GM19351 (cell line): ENCODE measurements around the gene FGB.
"Not testable (repeated sequence)": the region's sequence is repeated elsewhere in the genome, so short reads cannot be mapped to it uniquely, and the experiment has no call there.

Experiments used
- ATAC-seq: cut with Tn5 transposase; IDR thresholded peaks from one replicate; pipeline ENCODE4 v1.9.1; 2021; ENCODE audit warnings: mild to moderate bottlenecking, moderate library complexity; ENCODE audit not compliant: unreplicated experiment

The FGB gene

GRCh38 chr4:154594343-154594742 lies 31.5 kb downstream of the FGB start:
- ATAC-seq, result not testable (repeated sequence)

GRCh38 chr4:154595807-154596206 lies 33.0 kb downstream of the FGB start:
- no peak for ATAC-seq

GRCh38 chr4:154597281-154597680 lies 34.5 kb downstream of the FGB start:
- ATAC-seq, result not testable (repeated sequence)

GRCh38 chr4:154597798-154598774 lies 35.3 kb downstream of the FGB start:
- ATAC-seq, result no peak

- no peak for ATAC-seq
These were observed 39.7 kb downstream of the FGB start for GRCh38 chr4:154602404-154603020.

- ATAC-seq, result no peak
These were observed 40.5 kb downstream of the FGB start for GRCh38 chr4:154603033-154603943.

- no peak for ATAC-seq
These were observed 41.9 kb downstream of the FGB start for GRCh38 chr4:154604696-154605200.

- no peak for ATAC-seq
These were observed 44.2 kb downstream of the FGB start for GRCh38 chr4:154606728-154607723.

- no peak for ATAC-seq
These were observed 45.8 kb downstream of the FGB start for GRCh38 chr4:154608361-154609252.

GRCh38 chr4:154609532-154609931 lies 46.7 kb downstream of the FGB start:
- ATAC-seq, result no peak

GRCh38 chr4:154610582-154610981 lies 47.8 kb downstream of the FGB start:
- no peak for ATAC-seq

GRCh38 chr4:154611833-154612232 lies 49.0 kb downstream of the FGB start:
- ATAC-seq, result no peak

GRCh38 chr4:154612472-154613414 lies 49.9 kb downstream of the FGB start, which contains the start of gene FGG:
TSS of gene FGG (minus strand) at chr4:154612656. CDS start at chr4:154612609, 47 bp downstream.
- ATAC-seq, result no peak

- ATAC-seq, result no peak
These were observed 51.5 kb downstream of the FGB start for GRCh38 chr4:154614306-154614705.

GRCh38 chr4:154615211-154615610 lies 52.4 kb downstream of the FGB start:
- no peak for ATAC-seq

GRCh38 chr4:154616287-154616686 lies 53.5 kb downstream of the FGB start:
- no peak for ATAC-seq

GRCh38 chr4:154616731-154617130 lies 53.9 kb downstream of the FGB start:
- peak; percentile 90 for ATAC-seq
